Muscle of leg (tissue), 11 donors: ENCODE measurements around the gene AMIGO3. TPM values are rescaled to one million over a fixed set of nuclear protein-coding genes. Genes with fewer than 3 reads are reported as not detected.

ENCODE experiments used
- DNase-seq: peaks from one replicate; pipeline ENCODE4 v3.0.0; 2013
- H3K27ac ChIP-seq: one replicate; pipeline ENCODE4 v1.5.1; 2013; ENCODE audit warnings: mild to moderate bottlenecking, low read length, control low read depth
- H3K27me3 ChIP-seq: one replicate; pipeline ENCODE4 v1.6.1; 2013; ENCODE audit warnings: low read length; ENCODE audit not compliant: control insufficient read depth, insufficient read depth
- H3K36me3 ChIP-seq: one replicate; pipeline ENCODE4 v1.6.1; 2013; ENCODE audit warnings: low read length; ENCODE audit not compliant: control insufficient read depth, insufficient read depth
- H3K4me1 ChIP-seq: one replicate; pipeline ENCODE4 v1.6.1; 2013; ENCODE audit warnings: low read length; ENCODE audit not compliant: control insufficient read depth, insufficient read depth
- H3K4me3 ChIP-seq: one replicate; pipeline ENCODE4 v1.5.1; 2013; ENCODE audit warnings: low read length, control low read depth
- H3K9me3 ChIP-seq: replicated peaks from 2 replicates; pipeline ENCODE4 v1.6.1; 2013; ENCODE audit warnings: low read depth, low read length; ENCODE audit not compliant: control insufficient read depth
- WGBS: methylation state at CpG from one replicate; pipeline ENCODE4 v1.1.5; 2013; ENCODE audit warnings: missing lambda C conversion rate; ENCODE audit not compliant: insufficient coverage; 5-methylcytosine and 5-hydroxymethylcytosine counted together
- polyA plus RNA-seq, 8 donors: library from polyadenylated mRNA; unstranded; fragments of 120-200 nt; gene quantifications; one replicate each; pipeline versions ENCODE4 v1.2.1 to v1.2.3, GENCODE V29; 2013; ENCODE audit warnings: inconsistent platforms in 1 of 8, low replicate concordance in 1 of 8; ENCODE audit not compliant: insufficient read length in 8 of 8, insufficient read depth in 1 of 8
- total RNA-seq: library from RNA; stranded (reverse); fragments of 120-200 nt; gene quantifications from one replicate; pipeline ENCODE4 v1.2.4, GENCODE V29; 2013

Gene AMIGO3
- total and polyA plus RNA-seq, 9 donors: 1.2 to 3.8 (median 3.0) TPM

- Histone ChIP-seq H3K9me3 (no peaks in the 10 kb centered on the region), H3K36me3 (peaks cover 83% of the 10 kb centered on the region), H3K4me1 (peaks cover under 1% of the 10 kb centered on the region), H3K27ac (no peak overlapping the region), H3K4me3 (no peak overlapping the region), H3K27me3 (peaks cover 18% of the 10 kb centered on the region)
- DNase-seq: no peak
- 100% methylated on average over 1 of the region's 2 CpGs for WGBS
Measured at GRCh38 chr3:49681232-49681522, 38.3 kb downstream of the AMIGO3 start.

GRCh38 chr3:49680493-49681231, 38.8 kb downstream of the AMIGO3 start:
- Histone ChIP-seq H3K9me3 (no peaks in the 10 kb centered on the region), H3K4me1 (no peaks in the 10 kb centered on the region), H3K36me3 (peaks cover 88% of the 10 kb centered on the region), H3K27ac (no peak overlapping the region), H3K4me3 (no peak overlapping the region), H3K27me3 (peaks cover 15% of the 10 kb centered on the region)
- 82% methylated on average over 6 of the region's 7 CpGs for WGBS
- DNase-seq: no peak

GRCh38 chr3:49675912-49676311, 43.6 kb downstream of the AMIGO3 start:
- 94% methylated on average over 8 of the region's 11 CpGs for WGBS
- Histone ChIP-seq H3K27me3 (no peaks in the 10 kb centered on the region), H3K4me1 (peaks cover 15% of the 10 kb centered on the region), H3K36me3 (peaks cover 53% of the 10 kb centered on the region), H3K9me3 (peaks cover 3% of the 10 kb centered on the region), H3K27ac (no peak overlapping the region), H3K4me3 (no peak overlapping the region)
- DNase-seq: no peak

- no peaks in the 10 kb centered on the region for H3K27me3 ChIP-seq
- peak overlapping the region; percentile 85 for H3K4me3 ChIP-seq
- H3K27ac ChIP-seq: peak overlapping the region; percentile 97
- 2% methylated on average over 23 of the region's 34 CpGs for WGBS
- peaks cover 15% of the 10 kb centered on the region for H3K4me1 ChIP-seq
- H3K9me3 ChIP-seq: peaks cover 3% of the 10 kb centered on the region
- DNase-seq: no peak
- H3K36me3 ChIP-seq: peaks cover 40% of the 10 kb centered on the region
Measured at GRCh38 chr3:49674497-49674983, 44.9 kb downstream of the AMIGO3 start.

- WGBS: under 1% methylated on average over 70 of the region's 71 CpGs
Measured at GRCh38 chr3:49673715-49674496, 45.6 kb downstream of the AMIGO3 start, which contains the start of gene APEH. Gene APEH, plus strand, starts transcription at chr3:49674351. Its CDS starts 51 bp downstream, at chr3:49674402.

GRCh38 chr3:49673121-49673714, 46.3 kb downstream of the AMIGO3 start:
- Histone ChIP-seq H3K27ac (peak overlapping the region; percentile 97), H3K27me3 (no peaks in the 10 kb centered on the region), H3K4me1 (peaks cover 17% of the 10 kb centered on the region), H3K4me3 (peak overlapping the region; percentile 85), H3K36me3 (peaks cover 26% of the 10 kb centered on the region), H3K9me3 (peaks cover 3% of the 10 kb centered on the region)
- DNase-seq: peak; percentile 30
- whole genome bisulfite sequencing: 21% methylated on average over 14 of the region's 17 CpGs

More at GRCh38 chr3:49673715-49674496, 45.6 kb downstream of the AMIGO3 start, which contains the start of gene APEH:
- Histone ChIP-seq H3K27me3 (no peaks in the 10 kb centered on the region), H3K27ac (peak within 1 kb of the TSS; percentile 97), H3K36me3 (peaks cover 33% of the 10 kb centered on the region), H3K4me1 (peaks cover 15% of the 10 kb centered on the region), H3K9me3 (peaks cover 3% of the 10 kb centered on the region), H3K4me3 (peak within 1 kb of the TSS; percentile 85)
- DNase-seq: peak; percentile 96

- Histone ChIP-seq H3K9me3 (peaks cover 3% of the 10 kb centered on the region), H3K4me1 (peaks cover 30% of the 10 kb centered on the region), H3K36me3 (peaks cover 10% of the 10 kb centered on the region), H3K27me3 (no peaks in the 10 kb centered on the region), H3K4me3 (no peak overlapping the region), H3K27ac (no peak overlapping the region)
- 31% methylated on average over 8 of the region's 11 CpGs for WGBS
- DNase-seq: peak; percentile 73
Measured at GRCh38 chr3:49671291-49672288, 47.9 kb downstream of the AMIGO3 start.

- Histone ChIP-seq H3K4me1 (peaks cover 32% of the 10 kb centered on the region), H3K36me3 (peaks cover 3% of the 10 kb centered on the region), H3K4me3 (no peak overlapping the region), H3K9me3 (peaks cover 3% of the 10 kb centered on the region), H3K27ac (no peak overlapping the region), H3K27me3 (no peaks in the 10 kb centered on the region)
- no CpG with 5 or more reads among the region's 6 CpGs for WGBS
- no peak for DNase-seq
Measured at GRCh38 chr3:49670940-49671290, 48.6 kb downstream of the AMIGO3 start.

- WGBS: 82% methylated on average over 3 of the region's 3 CpGs
- no peak overlapping the region for H3K4me3 ChIP-seq
- peaks cover 35% of the 10 kb centered on the region for H3K4me1 ChIP-seq
- H3K27ac ChIP-seq: no peak overlapping the region
- H3K9me3 ChIP-seq: peaks cover 3% of the 10 kb centered on the region
- H3K27me3 ChIP-seq: no peaks in the 10 kb centered on the region
- DNase-seq: no peak
- H3K36me3 ChIP-seq: no peaks in the 10 kb centered on the region
Measured at GRCh38 chr3:49669352-49669751, 50.1 kb downstream of the AMIGO3 start.
